Uterus (tissue), 2 donors: Measurements from ENCODE around the gene MADCAM1.

Experiments used
- POLR2A ChIP-seq, 2 donors: fragments of 450-650 bp; IDR thresholded peaks; one replicate each; pipeline ENCODE4 v1.6.1; 2016; ENCODE audit warnings: antibody characterized with exemption in 2 of 2, mild to moderate bottlenecking in 1 of 2, moderate library complexity in 1 of 2
- TF ChIP-seq, protein P1 (sequence below), 4 experiments: fragments of 200-600 bp in 2 of 4; fragments of 450-650 bp in 2 of 4; sonication (generic) in 2 of 4; IDR thresholded peaks; one replicate each; pipeline ENCODE4 v1.5.1; 2016 to 2019; ENCODE audit warnings: antibody characterized with exemption in 4 of 4, mild to moderate bottlenecking in 2 of 4, moderate library complexity in 1 of 4

DNA sequence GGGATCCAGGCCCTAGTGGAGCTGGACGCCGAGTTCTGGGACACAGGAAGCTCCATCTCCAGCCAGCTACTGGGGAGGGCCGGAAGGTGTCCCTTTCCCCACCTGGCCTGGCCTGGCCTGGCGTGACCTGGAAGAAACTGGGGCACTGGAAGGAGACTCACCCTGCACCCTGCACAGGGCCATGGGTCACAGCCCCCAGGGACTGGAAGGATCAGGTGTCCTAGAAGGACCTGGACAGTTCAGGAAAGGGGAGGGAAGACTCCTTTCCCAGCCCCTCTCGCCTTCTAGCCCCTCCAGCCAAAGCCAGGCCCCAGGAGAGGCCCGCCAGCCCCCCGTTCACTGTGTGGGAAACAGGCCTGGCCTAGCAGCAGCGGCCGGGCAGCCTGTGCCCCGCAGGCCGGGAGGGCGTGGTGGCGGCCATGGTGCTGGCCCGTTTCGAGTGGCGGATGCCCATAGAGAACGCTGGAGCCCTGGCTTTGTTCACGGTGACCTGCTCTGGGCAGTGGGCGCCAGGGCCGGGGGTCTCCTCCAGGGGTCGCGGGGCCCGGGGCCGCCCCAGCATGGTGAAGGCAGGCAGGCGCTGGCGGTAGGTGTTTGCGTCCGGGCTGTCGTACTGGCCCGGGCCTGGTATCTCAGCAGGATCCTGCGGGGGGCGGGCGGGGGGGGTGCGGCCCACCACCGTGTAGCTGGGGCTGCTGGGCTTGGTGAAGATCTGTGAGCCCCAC, 32.6 kb upstream of the MADCAM1 start:
- TF ChIP-seq, protein P1, sequence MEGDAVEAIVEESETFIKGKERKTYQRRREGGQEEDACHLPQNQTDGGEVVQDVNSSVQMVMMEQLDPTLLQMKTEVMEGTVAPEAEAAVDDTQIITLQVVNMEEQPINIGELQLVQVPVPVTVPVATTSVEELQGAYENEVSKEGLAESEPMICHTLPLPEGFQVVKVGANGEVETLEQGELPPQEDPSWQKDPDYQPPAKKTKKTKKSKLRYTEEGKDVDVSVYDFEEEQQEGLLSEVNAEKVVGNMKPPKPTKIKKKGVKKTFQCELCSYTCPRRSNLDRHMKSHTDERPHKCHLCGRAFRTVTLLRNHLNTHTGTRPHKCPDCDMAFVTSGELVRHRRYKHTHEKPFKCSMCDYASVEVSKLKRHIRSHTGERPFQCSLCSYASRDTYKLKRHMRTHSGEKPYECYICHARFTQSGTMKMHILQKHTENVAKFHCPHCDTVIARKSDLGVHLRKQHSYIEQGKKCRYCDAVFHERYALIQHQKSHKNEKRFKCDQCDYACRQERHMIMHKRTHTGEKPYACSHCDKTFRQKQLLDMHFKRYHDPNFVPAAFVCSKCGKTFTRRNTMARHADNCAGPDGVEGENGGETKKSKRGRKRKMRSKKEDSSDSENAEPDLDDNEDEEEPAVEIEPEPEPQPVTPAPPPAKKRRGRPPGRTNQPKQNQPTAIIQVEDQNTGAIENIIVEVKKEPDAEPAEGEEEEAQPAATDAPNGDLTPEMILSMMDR (IDR thresholded peaks at IDR 0.05) = no peak
- TF ChIP-seq POLR2A (IDR thresholded peaks at IDR 0.05) = no peak
